HG02840 (cell line): Measurements from ENCODE around the gene CCDC57.
"Not testable (repeated sequence)": the region's sequence is repeated elsewhere in the genome, so short reads cannot be mapped to it uniquely, and the experiment has no call there.

Experiments used
- ATAC-seq: cut with Tn5 transposase; IDR thresholded peaks from one replicate; pipeline ENCODE4 v1.9.1; 2021; ENCODE audit warnings: mild to moderate bottlenecking, moderate library complexity, moderate number of reproducible peaks; ENCODE audit not compliant: unreplicated experiment, low FRiP score

Gene CCDC57

GRCh38 chr17:82212331-82213250 lies at the start of gene CCDC57:
TSS of gene CCDC57 (minus strand) at chr17:82212842. CDS start at chr17:82201944, 10,898 bp downstream.
- peak; percentile 68 for ATAC-seq

- ATAC-seq, result no peak
Measured at GRCh38 chr17:82262344-82262743, 49.7 kb upstream of the CCDC57 start.

- not testable (repeated sequence) for ATAC-seq
Measured at GRCh38 chr17:82259972-82260961, 47.6 kb upstream of the CCDC57 start.

- ATAC-seq, result no peak
Measured at GRCh38 chr17:82258555-82258954, 45.9 kb upstream of the CCDC57 start.

GRCh38 chr17:82257473-82257872 lies 44.8 kb upstream of the CCDC57 start:
- no peak for ATAC-seq

- ATAC-seq, result no peak
Measured at GRCh38 chr17:82256242-82256885, 43.7 kb upstream of the CCDC57 start.

GRCh38 chr17:82255402-82255972 lies 42.8 kb upstream of the CCDC57 start:
- ATAC-seq, result no peak

GRCh38 chr17:82254746-82255145 lies 42.1 kb upstream of the CCDC57 start:
- not testable (repeated sequence) for ATAC-seq

- not testable (repeated sequence) for ATAC-seq
Measured at GRCh38 chr17:82254096-82254495, 41.5 kb upstream of the CCDC57 start.

GRCh38 chr17:82253179-82253544 lies 40.5 kb upstream of the CCDC57 start:
- ATAC-seq, result no peak

- ATAC-seq, result no peak
Measured at GRCh38 chr17:82252511-82253178, 40.0 kb upstream of the CCDC57 start.

GRCh38 chr17:82250868-82251500 lies 38.3 kb upstream of the CCDC57 start:
- no peak for ATAC-seq

- ATAC-seq, result no peak
Measured at GRCh38 chr17:82249896-82250581, 37.4 kb upstream of the CCDC57 start.

GRCh38 chr17:82248815-82249674 lies 36.4 kb upstream of the CCDC57 start:
- no peak for ATAC-seq

GRCh38 chr17:82247856-82248671 lies 35.4 kb upstream of the CCDC57 start:
- no peak for ATAC-seq

GRCh38 chr17:82247182-82247823 lies 34.7 kb upstream of the CCDC57 start:
- ATAC-seq, result no peak
